Endothelial cell of umbilical vein (primary cell): ENCODE results near the gene ZNF780A.

Experiments used
- EZH2 ChIP-seq: IDR thresholded peaks from 2 replicates; pipeline ENCODE4 v1.6.1; 2012; ENCODE audit warnings: borderline replicate concordance, low read depth, mild to moderate bottlenecking, moderate library complexity, low read length, inconsistent platforms; ENCODE audit not compliant: severe bottlenecking
- JUN ChIP-seq: IDR thresholded peaks from 2 replicates; pipeline ENCODE4 v1.6.1; 2011; ENCODE audit warnings: borderline replicate concordance, low read depth; ENCODE audit not compliant: insufficient read length, insufficient read depth
- MYC ChIP-seq: IDR thresholded peaks from one replicate; pipeline ENCODE4 v1.6.1; 2011; ENCODE audit warnings: mild to moderate bottlenecking, low read depth, low read length
- POLR2A ChIP-seq: IDR thresholded peaks from 2 replicates; pipeline ENCODE4 v1.6.1; 2012; ENCODE audit warnings: low read depth, mild to moderate bottlenecking, control low read depth, low read length
- POLR2AphosphoS5 ChIP-seq: IDR thresholded peaks from 2 replicates; pipeline ENCODE4 v1.6.1; 2012; ENCODE audit warnings: low read depth, mild to moderate bottlenecking, control low read depth, low read length, moderate library complexity; ENCODE audit not compliant: insufficient read depth
- TF ChIP-seq, protein P1 (sequence below), 2 donors: IDR thresholded peaks; 1 replicate in 1 of 2; 2 replicates in 1 of 2; pipeline ENCODE4 v1.5.1; 2011; ENCODE audit warnings: low read length in 2 of 2, mild to moderate bottlenecking in 2 of 2, moderate library complexity in 2 of 2, control low read depth in 1 of 2, inconsistent platforms in 1 of 2, low read depth in 1 of 2; ENCODE audit not compliant: insufficient read depth in 1 of 2; ENCODE audit errors: extremely low read depth in 1 of 2
- TF ChIP-seq, protein P2 (sequence below): IDR thresholded peaks from 2 replicates; pipeline ENCODE4 v1.6.1; 2011; ENCODE audit not compliant: insufficient read depth, insufficient read length

DNA sequence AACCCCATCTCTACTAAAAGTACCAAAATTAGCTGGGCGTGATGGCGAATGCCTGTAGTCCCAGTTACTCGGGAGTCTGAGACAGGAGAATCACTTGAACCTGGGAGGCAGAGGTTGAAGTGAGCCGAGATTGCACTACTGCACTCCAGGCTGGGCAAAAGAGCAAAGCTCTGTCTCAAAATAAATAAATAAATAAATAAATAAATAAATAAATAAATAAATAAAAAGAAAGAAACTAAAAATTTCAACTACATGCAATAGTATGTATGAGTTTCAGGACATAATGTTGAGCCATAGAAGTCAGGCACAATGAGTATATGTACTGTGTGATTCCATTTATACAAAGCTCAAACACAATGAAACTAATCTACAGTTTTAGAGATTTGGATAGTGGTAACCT, 12.9 kb upstream of the ZNF780A start:
- TF ChIP-seq POLR2AphosphoS5 (no peak), EZH2 (no peak), JUN (no peak), POLR2A (no peak), MYC (no peak)
- TF ChIP-seq, protein P1, sequence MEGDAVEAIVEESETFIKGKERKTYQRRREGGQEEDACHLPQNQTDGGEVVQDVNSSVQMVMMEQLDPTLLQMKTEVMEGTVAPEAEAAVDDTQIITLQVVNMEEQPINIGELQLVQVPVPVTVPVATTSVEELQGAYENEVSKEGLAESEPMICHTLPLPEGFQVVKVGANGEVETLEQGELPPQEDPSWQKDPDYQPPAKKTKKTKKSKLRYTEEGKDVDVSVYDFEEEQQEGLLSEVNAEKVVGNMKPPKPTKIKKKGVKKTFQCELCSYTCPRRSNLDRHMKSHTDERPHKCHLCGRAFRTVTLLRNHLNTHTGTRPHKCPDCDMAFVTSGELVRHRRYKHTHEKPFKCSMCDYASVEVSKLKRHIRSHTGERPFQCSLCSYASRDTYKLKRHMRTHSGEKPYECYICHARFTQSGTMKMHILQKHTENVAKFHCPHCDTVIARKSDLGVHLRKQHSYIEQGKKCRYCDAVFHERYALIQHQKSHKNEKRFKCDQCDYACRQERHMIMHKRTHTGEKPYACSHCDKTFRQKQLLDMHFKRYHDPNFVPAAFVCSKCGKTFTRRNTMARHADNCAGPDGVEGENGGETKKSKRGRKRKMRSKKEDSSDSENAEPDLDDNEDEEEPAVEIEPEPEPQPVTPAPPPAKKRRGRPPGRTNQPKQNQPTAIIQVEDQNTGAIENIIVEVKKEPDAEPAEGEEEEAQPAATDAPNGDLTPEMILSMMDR (IDR thresholded peaks at IDR 0.05; ENCODE audit: extremely low read depth in 1 of 2, insufficient read depth in 1 of 2, low read depth in 1 of 2, low read length in 2 of 2) = no peak
- TF ChIP-seq, protein P2, sequence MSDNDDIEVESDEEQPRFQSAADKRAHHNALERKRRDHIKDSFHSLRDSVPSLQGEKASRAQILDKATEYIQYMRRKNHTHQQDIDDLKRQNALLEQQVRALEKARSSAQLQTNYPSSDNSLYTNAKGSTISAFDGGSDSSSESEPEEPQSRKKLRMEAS = no peak
